ENCODE measurements around the gene PCGF1. TPM values are rescaled to one million over a fixed set of nuclear protein-coding genes. Genes with fewer than 3 reads are reported as not detected.

The PCGF1 gene
- 35.3 TPM for total RNA-seq

- DNase-seq (ENCODE audit: low spot score), result peak; percentile 99
Measured at GRCh38 chr2:74507145-74507925, at the start of gene PCGF1. Gene PCGF1, minus strand, starts transcription at chr2:74507695. Its CDS starts 27 bp downstream, at chr2:74507668.

- no peak for DNase-seq (ENCODE audit: low spot score)
Measured at GRCh38 chr2:74556831-74557370, 49.4 kb upstream of the PCGF1 start.

GRCh38 chr2:74556159-74556558 lies 48.7 kb upstream of the PCGF1 start:
- no peak for DNase-seq (ENCODE audit: low spot score)

GRCh38 chr2:74555610-74556103 lies 48.2 kb upstream of the PCGF1 start:
- no peak for DNase-seq (ENCODE audit: low spot score)

- DNase-seq (ENCODE audit: low spot score), result peak; percentile 33
Measured at GRCh38 chr2:74554820-74555531, 47.5 kb upstream of the PCGF1 start.

GRCh38 chr2:74553892-74554819 lies 46.7 kb upstream of the PCGF1 start, which contains the start of the genes DOK1 and LOXL3:
Gene DOK1, plus strand, starts transcription at chr2:74554720. Its CDS starts 35 bp downstream, at chr2:74554755.
Gene LOXL3, minus strand, starts transcription at chr2:74553942. Its CDS starts 1,308 bp downstream, at chr2:74552634.
- peak; percentile 87 for DNase-seq (ENCODE audit: low spot score)

- DNase-seq (ENCODE audit: low spot score), result no peak
Measured at GRCh38 chr2:74552914-74553811, 45.7 kb upstream of the PCGF1 start.

GRCh38 chr2:74551942-74552913 lies 44.7 kb upstream of the PCGF1 start:
- no peak for DNase-seq (ENCODE audit: low spot score)

GRCh38 chr2:74551530-74551929 lies 44.0 kb upstream of the PCGF1 start:
- DNase-seq (ENCODE audit: low spot score), result no peak

GRCh38 chr2:74550231-74550630 lies 42.7 kb upstream of the PCGF1 start:
- no peak for DNase-seq (ENCODE audit: low spot score)

GRCh38 chr2:74548900-74549826 lies 41.7 kb upstream of the PCGF1 start:
- peak; percentile 37 for DNase-seq (ENCODE audit: low spot score)

GRCh38 chr2:74548285-74548899 lies 40.9 kb upstream of the PCGF1 start:
- DNase-seq (ENCODE audit: low spot score), result no peak

- no peak for DNase-seq (ENCODE audit: low spot score)
Measured at GRCh38 chr2:74546004-74546403, 38.5 kb upstream of the PCGF1 start.

- no peak for DNase-seq (ENCODE audit: low spot score)
Measured at GRCh38 chr2:74544634-74545033, 37.1 kb upstream of the PCGF1 start.

GRCh38 chr2:74542978-74543377 lies 35.5 kb upstream of the PCGF1 start:
- DNase-seq (ENCODE audit: low spot score), result no peak

GRCh38 chr2:74540291-74540690 lies 32.8 kb upstream of the PCGF1 start:
- no peak for DNase-seq (ENCODE audit: low spot score)

- DNase-seq (ENCODE audit: low spot score), result no peak
Measured at GRCh38 chr2:74538881-74539339, 31.4 kb upstream of the PCGF1 start.
